Pancreas (tissue), 10 donors: ENCODE measurements around the gene PLEKHA8. TPM values are rescaled to one million over a fixed set of nuclear protein-coding genes. Genes with fewer than 3 reads are reported as not detected.

Experiments
- ATAC-seq, 4 donors: fragments of 200-7000 bp; cut with Tn5 transposase; one replicate each; pipeline versions ENCODE4 v1.8.0 to v1.9.1; 2020; ENCODE audit warnings: mild to moderate bottlenecking in 4 of 4, moderate library complexity in 4 of 4
- DNase-seq, 6 donors: peaks; one replicate each; pipeline ENCODE4 v3.0.0-alpha.2; 2020
- FAIRE-seq: peaks from 2 replicates; lab custom pipeline; 2012; peaks lifted over from hg19 to GRCh38; lab: Jason Lieb, UNC
- H3K27ac ChIP-seq, 4 donors: fragments of 200-600 bp; sonication (generic); 1 replicate in 3 of 4; 2 replicates in 1 of 4; pipeline versions ENCODE4 v1.5.0 to v1.8.0; 2020
- H3K27me3 ChIP-seq, 4 donors: fragments of 200-600 bp; one replicate each; pipeline ENCODE4 v1.8.0; 2021
- H3K36me3 ChIP-seq, 3 donors: fragments of 200-600 bp; sonication (generic) in 1 of 3; one replicate each; pipeline versions ENCODE4 v1.5.0 to v1.8.0; 2020 to 2021
- H3K4me1 ChIP-seq, 3 donors: fragments of 200-600 bp; one replicate each; pipeline ENCODE4 v1.8.0; 2021
- H3K4me3 ChIP-seq, 4 donors: fragments of 200-600 bp; sonication (generic) in 2 of 4; one replicate each; pipeline versions ENCODE4 v1.5.0 to v1.8.0; 2020 to 2021
- H3K9me3 ChIP-seq, 4 donors: fragments of 200-600 bp; one replicate each; pipeline ENCODE4 v1.8.0; 2021
- CTCF ChIP-seq, 4 donors: fragments of 200-600 bp; sonication (generic) in 3 of 4; IDR thresholded peaks; one replicate each; pipeline versions ENCODE4 v1.5.0 to v1.8.0; 2021; ENCODE audit warnings: antibody characterized with exemption in 4 of 4
- WGBS, 2 donors: extraction: QIAGEN DNeasy Blood & Tissue Kit; methylation state at CpG; one replicate each; pipeline ENCODE4 v1.1.7; 2013; 5-methylcytosine and 5-hydroxymethylcytosine counted together
- intact Hi-C, 3 donors: fragments of 100-400 bp; cut with DNase I; formaldehyde crosslinking; loops; one replicate each; pipeline versions ENCODE4 v1.11.1 to v1.14.2; 2022
- polyA plus RNA-seq, 2 donors: library from polyadenylated mRNA; stranded (reverse); fragments of 200-250 nt; gene quantifications; one replicate each; pipeline ENCODE4 v1.2.3, GENCODE V29; 2013
- total RNA-seq, 6 donors: library from RNA; stranded (reverse); fragmentation: NEBNext Ultra II Directional in 4 of 6; extraction: Animal tissue kit (Norgen Biotek cat#: 25700) in 4 of 6; gene quantifications; one replicate each; pipeline versions ENCODE4 v1.2.1 to v1.2.4, GENCODE V29; 2021 to 2023
- donor health status: healthy with polysubstance abuse.
- donor health status: DM: no; HTN: no; CAD: no; lungs with moderate emphysema.
- donor health status: DM: no; HTN: no; CAD: no.
- donor health status: control.
- donor health status: control.
- donor health status: Bipolar disorder and iron deficiency.
- donor health status: DM: yes; HTN: yes; CAD: no.
- donor health status: DM: no; HTN: no; CAD: no.
- donor health status: DM: no; HTN: no; CAD: no.
- donor health status: DM: yes; HTN: yes; CAD: no.

Gene PLEKHA8
- total and polyA plus RNA-seq, 8 donors, result 1.7 to 9.7 (median 4.3) TPM

- ATAC-seq (no peak), FAIRE-seq (no peak), DNase-seq (no peak)
- TF ChIP-seq CTCF (IDR thresholded peaks at IDR 0.05), result no peak
- H3K36me3 ChIP-seq, result no peaks in the 10 kb centered on the region
- no peak overlapping the region for H3K4me3 ChIP-seq
- WGBS, 2 donors, result 70 to 72% methylated on average over 3 of the region's 3 CpGs
- H3K27me3 ChIP-seq, result no peaks in the 10 kb centered on the region
- H3K27ac ChIP-seq, result no peak overlapping the region
- no peaks in the 10 kb centered on the region for H3K9me3 ChIP-seq
- intact Hi-C loops, result no loop called here
- no peaks in the 10 kb centered on the region for H3K4me1 ChIP-seq
Measured at GRCh38 chr7:30102281-30102680, 74.1 kb downstream of the PLEKHA8 start.

GRCh38 chr7:30104157-30104556 is 75.9 kb downstream of the PLEKHA8 start:
- FAIRE-seq (no peak), ATAC-seq (no peak), DNase-seq (no peak)
- no peak for TF ChIP-seq CTCF (IDR thresholded peaks at IDR 0.05)
- intact Hi-C loops, result no loop called here
- H3K27ac ChIP-seq, result no peak overlapping the region
- H3K4me3 ChIP-seq, result no peak overlapping the region
- H3K36me3 ChIP-seq, result no peaks in the 10 kb centered on the region
- no peaks in the 10 kb centered on the region for H3K4me1 ChIP-seq
- no peaks in the 10 kb centered on the region for H3K9me3 ChIP-seq
- 71 to 80% methylated on average over 1 of the region's 1 CpG for WGBS, 2 donors
- no peaks in the 10 kb centered on the region for H3K27me3 ChIP-seq

- intact Hi-C loops, result no loop called here
- FAIRE-seq (no peak), ATAC-seq (no peak), DNase-seq (no peak)
- Histone ChIP-seq H3K36me3 (no peaks in the 10 kb centered on the region), H3K9me3 (no peaks in the 10 kb centered on the region), H3K27me3 (no peaks in the 10 kb centered on the region), H3K4me1 (no peaks in the 10 kb centered on the region), H3K4me3 (no peak overlapping the region), H3K27ac (no peak overlapping the region)
- WGBS, 2 donors, result 95 to 97% methylated on average over 5 of the region's 5 CpGs
- TF ChIP-seq CTCF (IDR thresholded peaks at IDR 0.05), result no peak
Measured at GRCh38 chr7:30112103-30112713, 84.0 kb downstream of the PLEKHA8 start.

GRCh38 chr7:30113144-30113543 is 84.9 kb downstream of the PLEKHA8 start:
- no peaks in the 10 kb centered on the region for H3K9me3 ChIP-seq
- H3K36me3 ChIP-seq, result no peaks in the 10 kb centered on the region
- H3K27me3 ChIP-seq, result no peaks in the 10 kb centered on the region
- FAIRE-seq, result no peak
- DNase-seq, result no peak
- H3K27ac ChIP-seq, result no peak overlapping the region
- no peak overlapping the region for H3K4me3 ChIP-seq
- intact Hi-C loops, result no loop called here
- no peaks in the 10 kb centered on the region for H3K4me1 ChIP-seq
- no peak for TF ChIP-seq CTCF (IDR thresholded peaks at IDR 0.05)
- no peak for ATAC-seq

GRCh38 chr7:30114536-30115238 is 86.5 kb downstream of the PLEKHA8 start:
- 80 to 85% methylated on average over 3 of the region's 3 CpGs for whole genome bisulfite sequencing, 2 donors
- no peaks in the 10 kb centered on the region for H3K4me1 ChIP-seq
- DNase-seq, result no peak
- intact Hi-C loops, result no loop called here
- no peaks in the 10 kb centered on the region for H3K27me3 ChIP-seq
- ATAC-seq, result no peak
- no peak for TF ChIP-seq CTCF (IDR thresholded peaks at IDR 0.05)
- no peak overlapping the region for H3K4me3 ChIP-seq
- H3K9me3 ChIP-seq, result no peaks in the 10 kb centered on the region
- no peak for FAIRE-seq
- H3K27ac ChIP-seq, result no peak overlapping the region
- no peaks in the 10 kb centered on the region for H3K36me3 ChIP-seq
